Mucosa of descending colon (tissue), 3 donors: Measurements from ENCODE around the gene TMEM121. TPM values are rescaled to one million over a fixed set of nuclear protein-coding genes. Genes with fewer than 3 reads are reported as not detected.

Experiments
- ATAC-seq: fragments of 200-7000 bp; cut with Tn5 transposase; one replicate; pipeline ENCODE4 v1.9.1; 2020; ENCODE audit warnings: mild to moderate bottlenecking, moderate library complexity
- DNase-seq, 3 donors: peaks; one replicate each; pipeline ENCODE4 v3.0.0-alpha.2; 2020
- H3K36me3 ChIP-seq: fragments of 200-600 bp; one replicate; pipeline ENCODE4 v1.8.0; 2021; ENCODE audit warnings: low read depth, mild to moderate bottlenecking
- H3K4me1 ChIP-seq: fragments of 200-600 bp; one replicate; pipeline ENCODE4 v1.8.0; 2021; ENCODE audit warnings: low read depth, mild to moderate bottlenecking
- H3K4me3 ChIP-seq: fragments of 200-600 bp; one replicate; pipeline ENCODE4 v1.8.0; 2021; ENCODE audit warnings: mild to moderate bottlenecking
- H3K9me3 ChIP-seq: fragments of 200-600 bp; one replicate; pipeline ENCODE4 v1.8.0; 2021; ENCODE audit warnings: mild to moderate bottlenecking
- intact Hi-C, 2 donors: fragments of 100-400 bp; cut with DNase I in 1 of 2; cut with micrococcal nuclease in 1 of 2; formaldehyde crosslinking; loops; one replicate each; pipeline versions ENCODE4 v1.11.0 to v1.11.1; 2022; cut with DNase I, micrococcal nuclease
- total RNA-seq, 3 donors: library from RNA; stranded (reverse); fragmentation: NEBNext Ultra II Directional in 2 of 3; extraction: Animal tissue kit (Norgen Biotek cat#: 25700) in 2 of 3; gene quantifications; one replicate each; pipeline versions ENCODE4 v1.2.1 to v1.2.4, GENCODE V29; 2021 to 2023
- TF ChIP-seq, protein P1 (sequence below): fragments of 200-600 bp; IDR thresholded peaks from one replicate; pipeline ENCODE4 v1.8.0; 2022; ENCODE audit warnings: antibody characterized with exemption, mild to moderate bottlenecking
- donor health status: DM: no; HTN: no; CAD: no; lungs with moderate emphysema.
- donor health status: DM: no; HTN: no; CAD: no.
- donor health status: DM: no; HTN: yes; CAD: no.

TMEM121 gene
- total RNA-seq, 3 donors from 2014 or later: 0.38 to 4.0 (median 1.0) TPM

DNA sequence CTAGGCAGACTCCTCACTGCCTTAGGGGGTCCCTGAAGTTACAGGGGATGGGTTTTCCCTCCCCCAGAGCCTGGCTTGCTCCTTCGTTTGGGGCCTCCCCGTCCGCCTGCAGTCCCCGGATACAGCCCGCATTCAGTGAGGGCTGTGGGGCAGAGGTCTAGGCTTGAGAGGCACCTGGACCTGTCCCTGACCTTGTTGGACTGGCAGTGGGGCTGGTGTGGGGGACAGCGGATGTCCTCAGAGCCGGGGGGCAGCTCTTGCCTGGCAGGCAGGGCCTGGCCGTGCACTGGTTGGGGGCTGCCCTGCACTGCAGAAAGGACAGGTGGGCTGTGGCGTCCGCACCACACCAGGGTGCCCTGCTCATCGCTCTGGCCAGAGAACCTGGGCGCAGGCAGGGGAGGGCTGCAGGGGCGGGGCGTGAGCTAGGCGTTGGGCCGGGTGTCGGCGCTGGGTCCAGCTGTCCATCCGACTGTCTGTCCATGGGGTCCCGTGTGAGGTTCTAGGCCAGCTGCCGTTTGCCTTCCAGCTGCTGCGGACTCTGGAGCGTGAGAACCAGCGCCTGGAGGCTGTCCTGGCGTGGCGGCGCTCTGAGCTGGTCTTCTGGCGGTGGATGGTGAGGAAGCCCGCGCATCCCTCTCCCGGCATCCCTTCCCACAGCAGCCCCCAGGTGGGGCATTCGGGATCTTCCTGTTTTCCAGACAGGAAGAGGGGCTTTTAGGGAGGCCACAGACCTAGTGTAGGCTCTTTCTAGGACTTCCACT lies 29.4 kb upstream of the TMEM121 start:
- intact Hi-C loops: no loop called here

DNA sequence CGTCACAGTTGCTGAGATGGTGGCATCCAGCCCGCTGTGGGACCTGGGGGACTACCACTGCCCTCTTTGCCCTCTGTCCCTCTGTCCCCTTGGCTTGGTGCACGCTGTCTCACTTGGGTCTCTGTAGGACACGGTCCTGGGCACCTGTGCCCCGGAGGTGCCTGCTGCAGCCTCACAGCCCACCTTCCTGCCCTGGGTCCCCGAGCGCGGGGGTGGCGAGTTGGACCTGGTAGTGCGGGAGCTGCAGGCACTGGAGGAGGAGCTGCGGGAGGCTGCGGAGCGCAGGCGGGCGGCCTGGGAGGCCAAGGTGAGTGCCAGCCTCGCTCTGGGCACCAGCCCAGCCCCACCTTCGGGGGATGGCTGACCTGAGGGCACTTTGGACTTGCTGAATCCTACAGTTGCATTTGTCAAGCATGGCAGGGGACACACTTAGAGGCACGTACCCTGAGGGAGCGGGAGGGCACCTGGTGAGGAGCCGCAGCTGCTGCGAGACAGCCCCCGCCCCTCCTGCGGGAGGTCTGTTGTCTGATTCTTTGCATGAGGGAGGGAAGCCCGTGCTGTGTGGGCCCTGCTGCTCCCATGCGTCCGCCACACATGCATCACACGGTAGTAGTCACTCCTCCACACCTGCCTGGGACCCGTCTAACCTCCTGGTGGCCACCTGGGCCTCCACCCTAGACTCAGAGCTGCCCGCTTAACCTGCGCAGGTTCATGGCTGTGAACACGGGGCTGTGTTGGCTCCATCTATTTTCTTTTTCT lies 28.5 kb upstream of the TMEM121 start:
- no peak overlapping the region for H3K4me3 ChIP-seq
- intact Hi-C loops: no loop called here
- peak in 2 of 3 donors; percentile 20 to 42 for DNase-seq
- H3K9me3 ChIP-seq: no peaks in the 10 kb centered on the region
- TF ChIP-seq, protein P1, sequence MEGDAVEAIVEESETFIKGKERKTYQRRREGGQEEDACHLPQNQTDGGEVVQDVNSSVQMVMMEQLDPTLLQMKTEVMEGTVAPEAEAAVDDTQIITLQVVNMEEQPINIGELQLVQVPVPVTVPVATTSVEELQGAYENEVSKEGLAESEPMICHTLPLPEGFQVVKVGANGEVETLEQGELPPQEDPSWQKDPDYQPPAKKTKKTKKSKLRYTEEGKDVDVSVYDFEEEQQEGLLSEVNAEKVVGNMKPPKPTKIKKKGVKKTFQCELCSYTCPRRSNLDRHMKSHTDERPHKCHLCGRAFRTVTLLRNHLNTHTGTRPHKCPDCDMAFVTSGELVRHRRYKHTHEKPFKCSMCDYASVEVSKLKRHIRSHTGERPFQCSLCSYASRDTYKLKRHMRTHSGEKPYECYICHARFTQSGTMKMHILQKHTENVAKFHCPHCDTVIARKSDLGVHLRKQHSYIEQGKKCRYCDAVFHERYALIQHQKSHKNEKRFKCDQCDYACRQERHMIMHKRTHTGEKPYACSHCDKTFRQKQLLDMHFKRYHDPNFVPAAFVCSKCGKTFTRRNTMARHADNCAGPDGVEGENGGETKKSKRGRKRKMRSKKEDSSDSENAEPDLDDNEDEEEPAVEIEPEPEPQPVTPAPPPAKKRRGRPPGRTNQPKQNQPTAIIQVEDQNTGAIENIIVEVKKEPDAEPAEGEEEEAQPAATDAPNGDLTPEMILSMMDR: no peak
- H3K36me3 ChIP-seq: no peaks in the 10 kb centered on the region
- H3K4me1 ChIP-seq: no peaks in the 10 kb centered on the region
- ATAC-seq: no peak

More for the DNA sequence above, 29.4 kb upstream of the TMEM121 start:
- Histone ChIP-seq H3K36me3 (no peaks in the 10 kb centered on the region), H3K4me3 (no peak overlapping the region), H3K4me1 (no peaks in the 10 kb centered on the region), H3K9me3 (no peaks in the 10 kb centered on the region)
- DNase-seq (peak in 1 of 3 donors; percentile 40), ATAC-seq (no peak)
- TF ChIP-seq, protein P1: no peak

DNA sequence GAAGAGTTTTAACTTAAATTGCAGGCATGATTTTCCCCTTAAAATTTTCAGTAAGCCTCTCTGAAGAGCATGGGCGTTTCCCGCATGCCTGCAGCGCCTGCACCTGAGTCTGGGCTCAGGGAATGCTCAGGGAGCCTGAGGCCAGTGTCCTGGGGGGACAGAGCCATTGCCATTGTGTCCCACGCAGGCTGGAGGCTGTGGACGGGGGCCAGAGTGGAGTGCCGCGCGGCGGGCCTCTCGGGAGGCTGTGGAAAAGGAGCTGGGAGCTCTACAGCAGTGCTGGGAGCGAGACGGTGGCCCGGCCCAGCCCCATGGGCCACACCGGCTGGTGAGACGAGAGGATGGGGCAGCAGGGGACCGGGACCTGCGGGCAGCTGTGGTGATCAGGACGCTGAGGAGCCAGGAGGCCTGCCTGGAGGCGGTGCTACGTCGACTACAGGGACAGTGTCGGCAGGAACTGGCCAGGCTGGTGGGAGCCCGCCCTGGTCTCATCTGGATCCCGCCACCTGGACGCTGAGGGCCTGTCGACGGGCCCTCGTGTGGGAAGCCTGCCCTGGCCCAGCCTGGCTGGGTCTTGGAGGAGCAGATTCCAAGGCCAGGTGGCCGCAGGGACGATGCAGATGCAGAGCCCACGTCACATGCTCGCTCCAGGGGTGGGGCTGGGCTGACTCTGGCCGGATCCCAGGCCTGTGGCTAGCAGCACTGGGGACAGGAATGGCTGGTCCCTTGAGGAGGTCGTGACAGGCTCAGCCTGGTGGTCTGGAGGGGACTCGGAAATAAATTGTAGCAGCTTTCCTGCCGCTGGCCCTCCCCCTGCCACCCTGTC lies 27.7 kb upstream of the TMEM121 start:
- intact Hi-C loops: no loop called here
- ATAC-seq: no peak
- peak in 2 of 3 donors; percentile 20 to 49 for DNase-seq
- TF ChIP-seq, protein P1: no peak
- Histone ChIP-seq H3K4me3 (no peak overlapping the region), H3K4me1 (no peaks in the 10 kb centered on the region), H3K9me3 (no peaks in the 10 kb centered on the region), H3K36me3 (no peaks in the 10 kb centered on the region)

DNA sequence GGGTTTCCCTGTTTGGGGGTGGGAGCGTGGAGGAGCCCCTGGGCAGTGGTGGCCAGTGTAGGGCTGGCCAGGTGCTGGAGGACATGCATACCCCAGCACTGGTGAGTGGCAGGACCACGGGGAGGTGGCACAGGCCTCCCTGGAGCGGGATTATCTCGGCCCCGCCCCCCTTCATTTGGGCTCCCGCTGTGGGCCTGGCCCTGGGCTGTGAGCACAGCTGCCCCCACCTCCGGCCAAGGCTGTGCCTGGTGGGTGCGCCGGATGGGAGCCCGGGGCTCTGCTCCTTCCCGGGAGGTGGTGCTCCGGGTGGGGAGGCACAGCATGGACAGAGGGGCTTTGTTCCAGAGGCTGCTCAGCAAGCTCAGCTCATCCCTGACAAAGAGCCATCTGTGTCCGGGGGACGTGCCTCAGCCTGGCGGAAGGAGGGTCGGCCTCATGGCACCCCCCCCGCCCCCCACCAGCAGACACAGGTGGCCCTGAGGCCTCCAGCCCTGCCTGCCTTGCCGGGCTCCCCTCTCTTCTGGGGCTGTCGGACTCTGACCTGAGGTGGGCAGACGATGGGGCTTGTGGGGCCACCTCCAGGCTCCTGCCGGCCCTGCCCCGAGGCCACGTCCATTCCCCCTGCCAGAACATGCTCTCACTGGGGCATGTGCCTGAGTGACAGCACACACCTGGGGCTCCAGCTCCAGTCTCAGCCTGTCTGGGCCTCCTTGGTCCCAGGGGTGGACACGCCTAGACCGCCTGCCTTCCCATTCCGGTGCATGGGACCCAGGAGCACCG lies 26.9 kb upstream of the TMEM121 start:
- TF ChIP-seq, protein P1: no peak
- Histone ChIP-seq H3K36me3 (no peaks in the 10 kb centered on the region), H3K4me1 (no peaks in the 10 kb centered on the region), H3K9me3 (no peaks in the 10 kb centered on the region), H3K4me3 (no peak overlapping the region)
- ATAC-seq: no peak
- DNase-seq: peak in 2 of 3 donors; percentile 17 to 46
- intact Hi-C loops: no loop called here
